Gastrocnemius medialis (tissue), 4 donors: ENCODE measurements around the gene CADM3.

Source experiments
- POLR2A ChIP-seq, 2 donors: fragments of 450-650 bp; IDR thresholded peaks; one replicate each; pipeline ENCODE4 v1.6.1; 2017; ENCODE audit warnings: antibody characterized with exemption in 2 of 2, mild to moderate bottlenecking in 2 of 2, moderate library complexity in 2 of 2
- TF ChIP-seq, protein P1 (sequence below), 5 experiments: fragments of 450-650 bp in 3 of 5; fragments of 200-600 bp in 2 of 5; sonication (generic) in 2 of 5; IDR thresholded peaks in 4 of 5; conservative IDR thresholded peaks in 1 of 5; 1 replicate in 4 of 5; 2 replicates in 1 of 5; pipeline ENCODE4 v1.5.1; 2016 to 2019; ENCODE audit warnings: antibody characterized with exemption in 5 of 5, mild to moderate bottlenecking in 3 of 5, moderate library complexity in 3 of 5

DNA sequence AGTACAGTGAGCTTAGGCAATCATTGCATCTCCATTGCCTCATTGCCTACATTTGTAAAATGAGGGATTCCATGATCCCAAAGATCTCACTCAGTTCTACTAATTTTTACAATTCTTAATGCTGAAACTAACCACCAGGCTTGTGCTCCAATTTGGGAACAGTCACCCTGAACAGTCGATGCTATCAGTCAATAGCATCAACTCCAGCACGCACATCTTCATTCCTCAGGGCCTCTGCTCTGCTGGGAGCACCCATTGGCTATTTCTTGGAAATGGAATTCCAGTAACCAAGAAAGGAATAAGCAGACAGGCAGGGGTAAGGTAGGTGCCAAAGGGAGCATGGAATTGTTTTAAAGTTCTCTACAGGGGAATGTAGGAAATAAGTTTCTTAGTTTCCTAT is 19.0 kb downstream of the CADM3 start:
- TF ChIP-seq, protein P1, sequence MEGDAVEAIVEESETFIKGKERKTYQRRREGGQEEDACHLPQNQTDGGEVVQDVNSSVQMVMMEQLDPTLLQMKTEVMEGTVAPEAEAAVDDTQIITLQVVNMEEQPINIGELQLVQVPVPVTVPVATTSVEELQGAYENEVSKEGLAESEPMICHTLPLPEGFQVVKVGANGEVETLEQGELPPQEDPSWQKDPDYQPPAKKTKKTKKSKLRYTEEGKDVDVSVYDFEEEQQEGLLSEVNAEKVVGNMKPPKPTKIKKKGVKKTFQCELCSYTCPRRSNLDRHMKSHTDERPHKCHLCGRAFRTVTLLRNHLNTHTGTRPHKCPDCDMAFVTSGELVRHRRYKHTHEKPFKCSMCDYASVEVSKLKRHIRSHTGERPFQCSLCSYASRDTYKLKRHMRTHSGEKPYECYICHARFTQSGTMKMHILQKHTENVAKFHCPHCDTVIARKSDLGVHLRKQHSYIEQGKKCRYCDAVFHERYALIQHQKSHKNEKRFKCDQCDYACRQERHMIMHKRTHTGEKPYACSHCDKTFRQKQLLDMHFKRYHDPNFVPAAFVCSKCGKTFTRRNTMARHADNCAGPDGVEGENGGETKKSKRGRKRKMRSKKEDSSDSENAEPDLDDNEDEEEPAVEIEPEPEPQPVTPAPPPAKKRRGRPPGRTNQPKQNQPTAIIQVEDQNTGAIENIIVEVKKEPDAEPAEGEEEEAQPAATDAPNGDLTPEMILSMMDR (IDR thresholded peaks at IDR 0.05 in 4 of 5, conservative IDR thresholded peaks at IDR 0.05 in 1 of 5) = no peak
- TF ChIP-seq POLR2A (IDR thresholded peaks at IDR 0.05) = no peak
